ENCODE measurements around the gene ST3GAL4. TPM values are rescaled to one million over a fixed set of nuclear protein-coding genes. Genes with fewer than 3 reads are reported as not detected.

The ST3GAL4 gene
- total RNA-seq, 1 donor from 2014 or later = 61.7 TPM

DNA sequence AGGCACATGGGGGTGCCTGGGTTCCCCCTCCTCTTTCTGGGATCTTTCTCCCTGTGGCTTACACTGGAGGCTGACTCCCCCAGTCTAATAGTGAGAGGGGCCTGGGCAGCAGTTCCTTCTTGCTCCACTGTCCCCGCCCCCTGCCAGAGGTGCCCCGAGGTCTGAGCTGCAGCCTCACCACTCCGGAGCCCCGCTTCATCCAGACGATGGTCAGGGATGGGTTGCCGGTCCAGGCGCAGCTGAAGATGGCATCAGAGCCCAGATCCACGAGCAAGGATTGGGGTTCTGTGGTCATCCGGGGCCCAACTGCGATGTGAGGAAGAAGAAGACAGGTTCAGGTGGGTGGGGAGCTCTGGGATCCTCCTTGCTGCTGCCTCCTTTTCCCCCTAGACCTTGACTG lies 91.1 kb downstream of the ST3GAL4 start:
- Histone ChIP-seq H3K4me1 (no peaks in the 10 kb centered on the region), H3K36me3 (no peaks in the 10 kb centered on the region), H3K4me3 (no peak overlapping the region), H3K27me3 (ENCODE audit: low read depth) (peaks cover 15% of the 10 kb centered on the region), H3K27ac (replicated peaks) (no peak overlapping the region), H3K9me3 (replicated peaks) (no peaks in the 10 kb centered on the region)
- no peak for DNase-seq
- TF ChIP-seq, protein P1, sequence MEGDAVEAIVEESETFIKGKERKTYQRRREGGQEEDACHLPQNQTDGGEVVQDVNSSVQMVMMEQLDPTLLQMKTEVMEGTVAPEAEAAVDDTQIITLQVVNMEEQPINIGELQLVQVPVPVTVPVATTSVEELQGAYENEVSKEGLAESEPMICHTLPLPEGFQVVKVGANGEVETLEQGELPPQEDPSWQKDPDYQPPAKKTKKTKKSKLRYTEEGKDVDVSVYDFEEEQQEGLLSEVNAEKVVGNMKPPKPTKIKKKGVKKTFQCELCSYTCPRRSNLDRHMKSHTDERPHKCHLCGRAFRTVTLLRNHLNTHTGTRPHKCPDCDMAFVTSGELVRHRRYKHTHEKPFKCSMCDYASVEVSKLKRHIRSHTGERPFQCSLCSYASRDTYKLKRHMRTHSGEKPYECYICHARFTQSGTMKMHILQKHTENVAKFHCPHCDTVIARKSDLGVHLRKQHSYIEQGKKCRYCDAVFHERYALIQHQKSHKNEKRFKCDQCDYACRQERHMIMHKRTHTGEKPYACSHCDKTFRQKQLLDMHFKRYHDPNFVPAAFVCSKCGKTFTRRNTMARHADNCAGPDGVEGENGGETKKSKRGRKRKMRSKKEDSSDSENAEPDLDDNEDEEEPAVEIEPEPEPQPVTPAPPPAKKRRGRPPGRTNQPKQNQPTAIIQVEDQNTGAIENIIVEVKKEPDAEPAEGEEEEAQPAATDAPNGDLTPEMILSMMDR (IDR thresholded peaks at IDR 0.05; ENCODE audit: borderline replicate concordance) = no peak
- intact Hi-C loops (cut with micrococcal nuclease) = no loop called here

DNA sequence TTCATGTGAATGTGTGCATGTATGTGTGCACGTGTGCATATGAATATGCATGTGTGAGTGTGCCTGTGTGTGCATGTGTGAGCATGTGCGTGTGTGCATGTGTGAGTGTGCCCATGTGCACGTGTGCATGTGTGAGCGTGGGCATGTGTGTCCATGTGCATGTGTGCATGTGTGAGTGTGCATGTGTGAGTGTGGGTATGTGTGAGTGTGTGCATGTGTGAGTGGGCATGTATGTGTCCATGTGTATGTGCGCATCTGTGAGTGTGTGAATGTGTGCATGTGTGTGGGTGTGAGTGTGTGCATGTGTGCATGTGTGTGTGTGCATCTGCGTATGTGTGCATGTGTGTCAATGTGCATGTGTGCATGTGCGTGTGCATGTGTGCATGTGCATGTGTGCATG lies 94.7 kb downstream of the ST3GAL4 start:
- Histone ChIP-seq H3K4me1 (no peaks in the 10 kb centered on the region), H3K27ac (replicated peaks) (no peak overlapping the region), H3K36me3 (no peaks in the 10 kb centered on the region), H3K4me3 (no peak overlapping the region), H3K27me3 (ENCODE audit: low read depth) (peaks cover 29% of the 10 kb centered on the region), H3K9me3 (replicated peaks) (no peaks in the 10 kb centered on the region)
- intact Hi-C loops (cut with micrococcal nuclease) = no loop called here
- no peak for DNase-seq
- TF ChIP-seq, protein P1 (IDR thresholded peaks at IDR 0.05; ENCODE audit: borderline replicate concordance) = no peak

DNA sequence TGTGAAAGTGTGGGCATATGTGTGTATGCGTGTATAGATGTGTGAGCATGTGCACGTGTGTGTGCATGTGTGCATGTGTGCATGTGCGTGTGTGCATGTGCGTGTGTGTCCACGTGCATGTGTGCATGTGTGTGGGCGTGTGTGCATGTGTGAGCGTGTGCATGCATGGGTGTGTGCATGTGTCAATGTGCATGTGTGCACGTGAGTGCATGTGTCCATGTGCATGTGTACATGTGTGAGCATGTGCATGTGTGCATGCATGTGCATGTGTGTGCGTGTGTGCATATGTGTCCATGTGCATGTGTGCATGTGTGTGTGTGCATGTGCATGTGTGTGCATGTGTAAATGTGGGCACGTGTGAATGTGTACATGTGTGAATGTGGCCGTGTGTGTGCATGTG lies 95.3 kb downstream of the ST3GAL4 start:
- TF ChIP-seq, protein P1 (IDR thresholded peaks at IDR 0.05; ENCODE audit: borderline replicate concordance) = no peak
- Histone ChIP-seq H3K27ac (replicated peaks) (no peak overlapping the region), H3K4me3 (no peak overlapping the region), H3K4me1 (no peaks in the 10 kb centered on the region), H3K27me3 (ENCODE audit: low read depth) (peaks cover 29% of the 10 kb centered on the region), H3K9me3 (replicated peaks) (no peaks in the 10 kb centered on the region), H3K36me3 (no peaks in the 10 kb centered on the region)
- DNase-seq = no peak
- intact Hi-C loops (cut with micrococcal nuclease) = no loop called here

DNA sequence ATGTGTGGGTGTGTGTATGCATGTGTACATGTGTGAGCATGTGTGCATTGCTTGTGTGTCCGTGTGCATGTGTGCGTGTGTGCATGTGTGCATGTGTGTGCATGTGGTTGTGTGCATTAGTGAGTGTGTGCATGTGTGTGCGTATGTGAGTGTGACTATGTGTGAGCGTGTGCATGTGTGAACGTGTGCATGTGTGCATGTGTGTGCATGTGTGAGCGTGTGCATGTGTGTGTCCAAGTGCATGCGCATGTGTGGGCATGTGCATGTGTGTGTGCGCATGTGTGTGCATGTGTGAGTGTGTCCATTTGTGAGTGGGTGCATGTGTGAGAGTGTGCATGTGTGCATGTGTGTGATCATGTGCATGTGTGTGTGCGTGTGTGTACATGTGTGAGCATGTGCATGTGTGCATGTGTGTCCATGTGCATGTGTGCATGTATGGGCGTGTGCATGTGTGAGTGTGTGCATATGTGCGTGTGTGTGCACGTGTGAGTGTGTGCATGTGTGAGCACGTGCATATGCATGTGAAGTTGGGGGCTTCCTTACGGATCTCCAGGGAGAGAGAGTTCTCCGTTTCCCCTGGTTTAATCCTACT lies 95.8 kb downstream of the ST3GAL4 start:
- H3K27ac ChIP-seq (replicated peaks) = no peak overlapping the region
- H3K27me3 ChIP-seq (ENCODE audit: low read depth) = peaks cover 33% of the 10 kb centered on the region
- H3K36me3 ChIP-seq = no peaks in the 10 kb centered on the region
- TF ChIP-seq, protein P1 (IDR thresholded peaks at IDR 0.05; ENCODE audit: borderline replicate concordance) = no peak
- intact Hi-C loops (cut with micrococcal nuclease) = no loop called here
- no peak for DNase-seq
- H3K4me3 ChIP-seq = no peak overlapping the region
- no peaks in the 10 kb centered on the region for H3K4me1 ChIP-seq
- H3K9me3 ChIP-seq (replicated peaks) = no peaks in the 10 kb centered on the region

DNA sequence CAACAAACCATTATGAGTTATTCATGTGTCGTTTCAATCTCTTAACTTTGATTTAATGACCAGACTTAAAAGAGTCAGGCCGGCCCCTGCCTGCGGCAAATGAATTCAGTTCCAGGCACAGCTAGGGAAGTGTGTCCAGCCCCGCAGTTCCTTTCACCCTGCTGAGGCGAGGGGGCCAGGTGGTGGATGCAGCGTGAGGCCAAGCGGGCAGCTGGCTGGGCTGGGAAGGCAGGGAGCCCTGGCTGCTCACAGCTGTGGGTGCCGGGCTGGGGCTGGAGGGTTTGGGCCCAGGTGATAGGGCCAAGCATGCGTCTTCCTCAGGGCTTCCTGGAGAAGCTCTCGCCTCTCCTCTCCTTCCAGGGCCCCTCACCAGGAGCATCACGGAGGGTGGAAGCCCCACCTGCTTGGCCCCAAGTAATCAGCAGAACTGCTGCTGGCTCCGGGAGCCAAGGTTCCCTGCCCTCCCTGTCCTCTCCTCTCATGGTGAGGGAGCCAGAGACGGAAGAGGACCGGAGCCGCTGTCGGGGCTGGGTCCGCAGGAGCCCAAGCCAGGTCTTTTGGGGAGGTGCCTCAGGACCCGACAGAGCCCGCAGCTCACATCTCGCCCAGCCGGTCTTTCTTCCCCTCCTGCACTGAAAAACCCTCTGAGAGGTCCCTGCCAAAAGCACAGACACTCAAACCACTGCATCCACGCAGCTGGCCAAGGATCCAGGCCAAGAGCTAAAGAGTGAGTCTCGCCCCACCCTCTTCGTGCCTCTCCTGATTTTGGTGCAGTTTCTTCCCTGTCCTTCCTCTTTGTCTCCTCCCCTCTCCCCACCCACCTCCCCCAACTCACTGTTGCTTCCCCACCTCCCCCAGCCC lies 97.0 kb downstream of the ST3GAL4 start:
- H3K27me3 ChIP-seq (ENCODE audit: low read depth) = peaks cover 35% of the 10 kb centered on the region
- H3K4me1 ChIP-seq = no peaks in the 10 kb centered on the region
- no peaks in the 10 kb centered on the region for H3K9me3 ChIP-seq (replicated peaks)
- H3K36me3 ChIP-seq = no peaks in the 10 kb centered on the region
- no peak overlapping the region for H3K27ac ChIP-seq (replicated peaks)
- TF ChIP-seq, protein P1 (IDR thresholded peaks at IDR 0.05; ENCODE audit: borderline replicate concordance) = no peak
- intact Hi-C loops (cut with micrococcal nuclease) = no loop called here
- no peak for DNase-seq
- no peak overlapping the region for H3K4me3 ChIP-seq

All from left ventricle myocardium inferior (tissue), 1 donor.